NCI-H2081 treated with DMSO at 0.1 percent for 48 hours (cell line): ENCODE data around the gene STX8.

Experiments used
- DNase-seq: peaks from one replicate; lab custom pipeline; 2025; lab: John Stamatoyannopoulos, UW

STX8 gene

GRCh38 chr17:9443811-9444210, 131.8 kb downstream of the STX8 start:
- DNase-seq: no peak

DNA sequence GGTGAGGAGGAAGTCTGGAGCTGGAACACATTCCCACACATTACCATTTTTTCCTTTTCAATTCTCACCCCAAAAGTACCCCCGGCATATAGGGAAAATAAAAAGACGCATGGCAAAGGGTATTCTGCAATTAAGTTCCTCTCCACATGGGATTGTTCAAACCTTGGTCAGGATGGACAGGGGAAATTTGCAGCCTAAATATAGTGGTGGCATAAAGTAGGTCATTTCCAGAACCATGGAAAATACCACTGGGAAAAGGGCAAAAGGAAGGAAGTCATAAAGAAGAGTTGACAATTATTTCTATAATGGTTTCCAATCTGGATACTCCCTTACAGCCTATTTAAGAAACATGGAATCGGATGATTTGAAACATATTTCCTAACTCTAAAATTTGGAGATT, 135.8 kb downstream of the STX8 start:
- DNase-seq: no peak

- no peak for DNase-seq
These were observed 139.0 kb downstream of the STX8 start for GRCh38 chr17:9436630-9437029.

DNA sequence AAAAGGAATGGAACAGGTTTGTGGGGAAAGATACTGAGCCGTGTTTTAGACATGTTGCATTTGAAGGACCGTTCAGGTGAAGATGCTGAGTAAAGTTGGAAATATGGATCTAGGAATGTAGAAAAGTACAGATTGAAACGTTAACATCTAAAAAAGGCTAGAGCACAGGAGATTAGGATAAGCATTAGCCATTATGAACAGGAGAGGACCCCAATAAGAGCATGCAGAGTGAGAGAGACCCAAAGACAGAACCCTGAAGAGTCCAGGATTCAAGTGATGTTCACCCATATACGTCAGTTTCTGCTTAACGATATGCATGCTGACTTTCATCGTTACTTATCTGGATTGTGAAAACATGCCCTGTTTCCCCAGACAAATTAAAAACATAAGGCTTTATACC, 140.5 kb downstream of the STX8 start:
- no peak for DNase-seq

GRCh38 chr17:9434642-9435057, 141.0 kb downstream of the STX8 start:
- no peak for DNase-seq

DNA sequence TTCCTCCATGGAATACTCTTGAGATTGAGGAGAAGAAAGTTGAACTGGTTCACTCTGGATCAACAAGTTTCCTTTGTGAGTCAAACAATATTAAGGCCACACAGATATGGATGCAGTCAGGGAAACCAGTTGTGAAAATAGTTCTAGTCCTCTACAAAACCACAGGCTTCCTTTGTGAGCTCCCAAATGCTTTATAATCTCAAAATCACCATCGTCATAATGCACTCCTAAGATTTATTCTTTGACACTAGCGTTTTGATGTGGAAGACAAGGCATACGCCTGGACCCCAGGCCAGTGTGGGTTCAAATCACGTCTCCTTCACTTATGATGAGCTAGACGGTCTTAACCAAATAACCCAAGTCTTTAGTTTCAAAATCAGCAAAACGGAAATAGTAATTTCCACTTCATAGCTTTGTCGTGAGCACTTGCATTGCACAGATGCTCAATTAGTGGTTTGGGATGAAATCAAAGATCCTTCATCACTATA, 142.6 kb downstream of the STX8 start:
- DNase-seq: no peak

GRCh38 chr17:9432134-9432885, 143.3 kb downstream of the STX8 start:
- DNase-seq: no peak

DNA sequence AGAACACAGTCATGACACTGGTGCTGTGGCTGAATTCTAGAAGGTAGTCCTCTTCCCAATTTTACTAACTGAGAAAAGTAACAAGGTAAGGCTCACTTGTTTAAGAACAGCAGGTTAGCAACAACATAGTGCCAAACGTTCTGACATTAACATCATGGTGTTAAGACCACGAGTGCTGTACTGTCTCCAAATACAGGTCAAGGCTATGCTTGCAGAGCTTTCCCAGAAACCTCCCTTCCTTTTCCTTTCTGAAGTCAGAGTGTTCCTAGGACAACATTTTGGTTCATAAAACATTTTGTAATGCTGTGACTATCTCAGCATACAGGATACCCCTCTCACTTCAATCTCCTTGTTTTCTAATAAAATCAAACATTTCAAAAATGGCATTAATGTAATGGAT, 144.0 kb downstream of the STX8 start:
- DNase-seq: no peak

DNA sequence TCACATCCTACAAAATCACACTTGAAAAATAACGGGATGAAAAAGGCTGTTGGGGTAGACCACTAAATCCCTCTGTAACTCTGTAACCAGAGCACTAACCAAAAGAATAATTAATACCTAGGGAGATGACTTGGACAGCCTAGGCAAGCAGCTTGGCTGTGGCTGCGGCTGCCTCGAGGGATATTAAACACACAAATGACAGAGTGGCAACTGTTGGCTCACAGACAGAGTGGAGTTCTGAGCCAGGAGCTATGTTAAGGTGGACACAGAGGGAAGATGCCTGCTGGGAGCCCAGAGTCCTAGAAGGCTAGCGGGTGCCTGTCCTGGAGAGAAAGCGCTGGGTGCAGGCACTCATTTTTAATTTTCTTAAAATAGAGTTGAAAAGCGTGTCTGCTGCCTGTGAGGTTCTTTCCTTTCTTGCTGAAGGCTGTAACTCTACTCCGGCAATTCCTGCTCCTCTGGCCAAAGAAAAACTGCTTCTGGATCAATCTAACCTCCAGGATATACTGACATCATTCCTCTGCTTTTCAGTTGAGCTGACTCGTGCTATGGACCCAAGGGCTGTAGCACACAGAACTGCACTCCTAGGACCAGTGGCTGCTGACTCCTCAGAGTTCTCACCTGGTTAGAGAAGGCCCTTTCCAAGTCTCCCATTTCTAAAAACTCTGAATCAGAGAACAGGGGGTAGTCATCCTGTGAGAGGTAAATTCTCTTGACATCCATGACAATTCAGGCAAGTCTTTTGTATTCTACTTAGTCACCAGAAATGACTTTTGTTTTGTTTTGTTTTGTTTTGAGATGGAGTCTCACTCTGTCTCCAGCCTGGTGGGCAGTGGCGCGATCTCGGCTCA, 147.9 kb downstream of the STX8 start:
- DNase-seq: no peak

GRCh38 chr17:9424071-9424640, 151.5 kb downstream of the STX8 start:
- DNase-seq: no peak

GRCh38 chr17:9421525-9421924, 154.1 kb downstream of the STX8 start:
- no peak for DNase-seq

DNA sequence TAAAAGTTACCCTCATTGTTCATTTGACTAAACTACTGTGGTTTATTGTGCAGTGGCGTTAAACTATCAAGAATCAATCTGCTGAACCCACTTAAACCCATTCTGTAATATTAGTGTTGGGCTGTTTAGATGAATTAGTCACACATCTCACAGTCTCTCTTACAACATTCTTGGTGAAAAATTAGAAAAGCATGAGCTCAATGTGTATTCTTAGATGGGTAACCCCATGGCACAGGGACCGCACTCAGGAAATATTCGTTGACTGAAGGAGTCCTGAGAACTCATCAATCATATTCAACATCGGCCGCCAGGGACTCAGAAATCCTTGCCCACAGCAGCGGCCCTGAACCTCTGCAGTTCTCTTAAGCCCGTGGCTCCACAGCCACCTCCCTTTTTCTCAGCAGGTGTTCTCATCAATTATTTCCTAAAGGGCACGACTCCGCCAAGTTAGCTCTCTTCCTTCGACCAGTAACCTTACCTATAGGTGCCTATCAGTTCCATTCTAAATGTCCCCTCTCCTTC, 155.6 kb downstream of the STX8 start:
- no peak for DNase-seq

DNA sequence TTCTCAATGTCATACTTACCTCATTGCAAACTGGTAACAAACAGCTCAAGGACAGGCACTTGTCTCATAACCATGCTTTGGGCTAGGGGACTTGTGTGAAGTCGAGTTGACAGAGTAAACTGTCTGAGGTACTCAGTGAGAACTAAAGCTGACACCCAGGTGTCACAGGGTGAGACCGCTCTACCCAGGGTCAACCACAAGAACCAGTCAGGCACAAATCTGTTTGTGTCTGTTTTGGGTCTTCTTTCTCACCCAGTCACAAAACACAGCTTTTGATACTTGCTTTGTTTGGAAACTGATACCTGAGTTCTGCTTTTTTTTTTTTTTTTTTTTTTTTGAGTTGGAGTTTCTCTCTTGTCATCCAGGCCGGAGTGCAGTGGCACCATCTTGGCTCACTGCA, 161.1 kb downstream of the STX8 start:
- no peak for DNase-seq

DNA sequence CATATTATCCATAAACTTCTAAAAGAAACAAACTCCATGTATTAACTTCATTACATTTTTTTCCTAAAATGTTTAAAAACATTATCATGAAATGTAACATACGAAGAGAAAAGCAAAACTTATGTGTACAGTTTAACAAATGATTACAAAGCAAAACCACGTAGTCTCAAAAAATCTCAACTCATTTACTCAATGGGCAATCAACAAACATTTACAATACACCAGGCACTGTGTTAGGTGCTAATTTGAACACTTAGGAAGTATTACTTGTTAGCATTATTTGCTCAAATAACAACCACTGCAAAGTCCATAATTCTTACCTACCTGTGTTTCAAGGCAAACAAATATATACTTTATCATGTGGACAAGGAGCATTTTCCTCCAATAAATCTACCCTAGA, 164.9 kb downstream of the STX8 start:
- DNase-seq: no peak

DNA sequence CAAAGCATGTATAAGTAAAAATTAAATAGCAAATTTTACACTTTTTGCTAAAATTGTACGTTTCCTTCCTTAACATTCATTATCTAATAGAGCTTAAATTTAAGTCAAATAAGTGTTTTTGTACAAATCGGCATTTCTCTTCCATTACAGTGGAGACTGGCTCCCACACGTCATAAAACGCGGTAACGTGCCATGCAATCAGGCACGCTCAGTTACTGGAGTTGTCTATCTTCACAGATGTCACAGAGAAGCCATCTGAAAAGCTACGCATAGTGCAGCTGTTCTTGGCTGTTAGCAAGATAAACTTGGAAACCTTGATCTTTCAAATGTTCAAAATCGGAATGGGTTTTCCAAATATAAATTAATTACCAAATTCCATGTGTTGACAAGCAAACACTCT, 165.3 kb downstream of the STX8 start:
- DNase-seq: no peak

GRCh38 chr17:9409878-9410277, 165.7 kb downstream of the STX8 start:
- DNase-seq: no peak

GRCh38 chr17:9408868-9409829, 166.5 kb downstream of the STX8 start:
- no peak for DNase-seq

- no peak for DNase-seq
These were observed 167.2 kb downstream of the STX8 start for GRCh38 chr17:9408381-9408780.

- DNase-seq: peak; percentile 39
These were observed 169.5 kb downstream of the STX8 start for GRCh38 chr17:9406046-9406606.

DNA sequence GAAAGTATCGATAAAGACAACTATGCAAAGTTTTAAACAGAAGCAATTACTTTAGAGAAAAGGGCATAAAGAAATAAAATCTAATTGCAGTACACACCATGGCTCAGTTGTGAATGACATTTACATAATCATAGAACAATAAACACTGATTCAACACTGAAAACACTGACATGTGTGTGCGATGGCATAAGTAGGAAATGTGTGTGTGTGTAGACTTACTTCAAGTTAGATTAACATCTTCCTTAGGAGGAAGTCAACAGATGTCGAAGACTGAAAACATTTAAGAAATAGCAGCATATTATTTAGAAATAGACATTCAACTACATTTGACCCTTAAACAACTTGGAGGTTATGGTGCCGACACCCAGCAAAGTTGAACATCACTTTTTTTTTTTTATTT, 172.4 kb downstream of the STX8 start:
- DNase-seq: no peak

- DNase-seq: no peak
These were observed 172.9 kb downstream of the STX8 start for GRCh38 chr17:9402590-9403199.
